CD4-positive, alpha-beta memory T cell (primary cell): Measurements from ENCODE around the gene HILPDA. TPM values are rescaled to one million over a fixed set of nuclear protein-coding genes. Genes with fewer than 3 reads are reported as not detected.
"Not testable (repeated sequence)": the region's sequence is repeated elsewhere in the genome, so short reads cannot be mapped to it uniquely, and the experiment has no call there.

Source experiments
- CTCF ChIA-PET: fragments of 350-600 bp; sonication (Branson Sonifier 250); formaldehyde crosslinking; loops from one replicate; lab custom pipeline; 2021; ENCODE audit warnings: inconsistent platforms; ENCODE audit not compliant: partially characterized antibody; lab: Charles Lee
- POLR2A ChIA-PET: fragments of 350-600 bp; sonication (Branson Sonifier 250); formaldehyde crosslinking; loops from one replicate; lab custom pipeline; 2021; ENCODE audit not compliant: partially characterized antibody; lab: Charles Lee
- DNase-seq, 5 donors: peaks; one replicate each; pipeline versions ENCODE4 v3.0.0 to v3.0.0-alpha.2; 2020 to 2022; ENCODE audit warnings: mixed read lengths in 1 of 5
- H3K27ac ChIP-seq: one replicate; pipeline ENCODE4 v1.7.0; 2013; ENCODE audit warnings: low read depth, low read length
- H3K27me3 ChIP-seq: 2 replicates; pipeline ENCODE4 v1.7.0; 2013; ENCODE audit warnings: mild to moderate bottlenecking, low read length, moderate library complexity; ENCODE audit not compliant: insufficient read depth
- H3K36me3 ChIP-seq: 2 replicates; pipeline ENCODE4 v1.7.0; 2013; ENCODE audit warnings: mild to moderate bottlenecking, low read length, moderate library complexity; ENCODE audit not compliant: insufficient read depth
- H3K4me1 ChIP-seq: 2 replicates; pipeline ENCODE4 v1.7.0; 2013; ENCODE audit warnings: mild to moderate bottlenecking, low read length, moderate library complexity; ENCODE audit not compliant: insufficient read depth
- H3K4me3 ChIP-seq, 2 donors: one replicate each; pipeline ENCODE4 v1.7.0; 2013; ENCODE audit warnings: low read length in 2 of 2, mild to moderate bottlenecking in 1 of 2
- H3K9me3 ChIP-seq, 2 donors: one replicate each; pipeline ENCODE4 v1.7.0; 2013; ENCODE audit warnings: low read length in 2 of 2, control low read depth in 1 of 2; ENCODE audit not compliant: control insufficient read depth in 1 of 2
- H3K27ac Mint-ChIP-seq, 7 donors: one replicate each; pipeline ENCODE4 v1.8.0; 2020 to 2021; ENCODE audit warnings: mixed read lengths in 7 of 7, mild to moderate bottlenecking in 6 of 7, inconsistent platforms in 3 of 7, moderate library complexity in 3 of 7
- H3K27me3 Mint-ChIP-seq, 2 donors: one replicate each; pipeline ENCODE4 v1.8.0; 2020 to 2021; ENCODE audit warnings: mixed read lengths in 2 of 2
- H3K36me3 Mint-ChIP-seq, 2 donors: one replicate each; pipeline ENCODE4 v1.8.0; 2020 to 2021; ENCODE audit warnings: mixed read lengths in 2 of 2, inconsistent platforms in 1 of 2, mild to moderate bottlenecking in 1 of 2
- H3K4me1 Mint-ChIP-seq, 4 donors: one replicate each; pipeline ENCODE4 v1.8.0; 2020 to 2021; ENCODE audit warnings: mixed read lengths in 4 of 4, mild to moderate bottlenecking in 1 of 4
- H3K4me3 Mint-ChIP-seq, 8 donors: one replicate each; pipeline ENCODE4 v1.8.0; 2020 to 2021; ENCODE audit warnings: mixed read lengths in 8 of 8, mild to moderate bottlenecking in 7 of 8, moderate library complexity in 6 of 8, inconsistent platforms in 3 of 8
- H3K9me3 Mint-ChIP-seq, 8 donors: one replicate each; pipeline ENCODE4 v1.8.0; 2020 to 2021; ENCODE audit warnings: mixed read lengths in 8 of 8, mild to moderate bottlenecking in 5 of 8, inconsistent platforms in 3 of 8, moderate library complexity in 1 of 8
- intact Hi-C: fragments of 100-400 bp; cut with micrococcal nuclease; formaldehyde crosslinking; loops from one replicate; pipeline ENCODE4 v1.15.1; 2023
- polyA plus RNA-seq, 2 donors: library from polyadenylated mRNA; unstranded; fragments of 300-500 nt; fragmentation: Illumina TruSeq; gene quantifications; one replicate each; pipeline ENCODE4 v1.2.3, GENCODE V29; 2021
- total RNA-seq, 2 experiments: library from RNA; stranded (reverse); gene quantifications; one replicate each; pipeline ENCODE4 v1.2.3, GENCODE V29; 2021

The HILPDA gene
- total and polyA plus RNA-seq, 4 experiments from 2014 or later = 2.4 to 4.5 (median 3.6) TPM

GRCh38 chr7:128476402-128477335 is 21.0 kb downstream of the HILPDA start, which contains the start of gene METTL2B:
Gene METTL2B, plus strand, starts transcription at chr7:128476748. Its CDS starts 18 bp downstream, at chr7:128476766.
- DNase-seq = peak; percentile 86 to 95 (median 88)
- Histone ChIP-seq H3K4me3 (peak within 1 kb of the TSS; percentile 47 to 70), H3K4me1 (peaks cover 11% of the 10 kb centered on the region), H3K27ac (peak within 1 kb of the TSS; percentile 83)
- POLR2A ChIA-PET = interaction anchor here (0.9 to 1.9 kb wide), 3 partner anchors 17 to 133 kb away, joined by 3 to 8 read pairs (median 3); partner anchors contain the start of gene RBM28
- not testable (repeated sequence) for H3K27me3 Mint-ChIP-seq, H3K9me3 ChIP-seq, H3K36me3 ChIP-seq, H3K27me3 ChIP-seq, H3K9me3 Mint-ChIP-seq
- Mint-ChIP-seq H3K36me3 (peaks cover 3 to 22% of the 10 kb centered on the region in 2 donors), H3K4me3 (peak within 1 kb of the TSS; percentile 97 to 99 (median 98)), H3K27ac (peak within 1 kb of the TSS; percentile 96 to 99 (median 98)), H3K4me1 (peaks cover 16 to 36% (median 24%) of the 10 kb centered on the region in 4 donors)
- CTCF ChIA-PET = interaction anchor here (1.1 to 3.8 kb wide), 5 partner anchors 16 to 407 kb away, joined by 4 to 32 read pairs (median 6); no protein-coding TSS in a partner anchor
- intact Hi-C loops = loop anchor here (1.0 to 5.0 kb wide), 4 partner anchors 21 to 407 kb away; partner anchors contain the start of genes HILPDA and RBM28

GRCh38 chr7:128477336-128477690 is 21.6 kb downstream of the HILPDA start:
- not testable (repeated sequence) for DNase-seq, H3K9me3 Mint-ChIP-seq, H3K36me3 ChIP-seq, H3K27me3 ChIP-seq, H3K27me3 Mint-ChIP-seq, H3K9me3 ChIP-seq
- Histone ChIP-seq H3K4me1 (peaks cover 11% of the 10 kb centered on the region), H3K27ac (peak overlapping the region; percentile 83), H3K4me3 (peak overlapping the region; percentile 47 to 70)
- intact Hi-C loops = loop anchor here (2.0 to 5.0 kb wide), 2 partner anchors 53 to 135 kb away; partner anchors contain the start of gene RBM28
- ChIA-PET POLR2A (interaction anchor here (1.9 kb wide), 1 partner anchor 133 kb away, joined by 8 read pairs; the partner anchor contains the start of gene RBM28), CTCF (interaction anchor here (1.5 to 3.8 kb wide), 3 partner anchors 16 to 61 kb away, joined by 4 to 32 read pairs (median 6); no protein-coding TSS in a partner anchor)
- H3K4me3 Mint-ChIP-seq = peak overlapping the region; percentile 97 to 99 (median 98)
- H3K27ac Mint-ChIP-seq = peak overlapping the region; percentile 96 to 99 (median 98)
- H3K4me1 Mint-ChIP-seq = peaks cover 16 to 36% (median 24%) of the 10 kb centered on the region in 4 donors
- H3K36me3 Mint-ChIP-seq = peaks cover 3 to 22% of the 10 kb centered on the region in 2 donors

GRCh38 chr7:128479082-128479481 is 23.4 kb downstream of the HILPDA start:
- Mint-ChIP-seq H3K4me3 (peak overlapping the region in 1 of 8 donors; percentile 7), H3K4me1 (peaks cover 16 to 36% (median 25%) of the 10 kb centered on the region in 4 donors), H3K27ac (peak overlapping the region in 2 of 7 donors; percentile 29 to 55), H3K36me3 (peaks cover 3 to 30% of the 10 kb centered on the region in 2 donors)
- CTCF ChIA-PET = interaction anchor here (0.9 kb wide), 1 partner anchor 18 kb away, joined by 3 read pairs; no protein-coding TSS in a partner anchor
- H3K36me3 ChIP-seq, H3K27ac ChIP-seq, H3K27me3 ChIP-seq, H3K27me3 Mint-ChIP-seq, H3K9me3 Mint-ChIP-seq, H3K9me3 ChIP-seq, POLR2A ChIA-PET, DNase-seq, H3K4me3 ChIP-seq: not testable (repeated sequence)
- intact Hi-C loops = loop anchor here (5.0 kb wide), 1 partner anchor 137 kb away; the partner anchor contains the start of gene RBM28
- H3K4me1 ChIP-seq = peaks cover 11% of the 10 kb centered on the region

GRCh38 chr7:128488134-128488533 is 32.5 kb downstream of the HILPDA start:
- H3K9me3 ChIP-seq, H3K27ac ChIP-seq, H3K4me3 Mint-ChIP-seq, H3K4me3 ChIP-seq, POLR2A ChIA-PET, H3K27ac Mint-ChIP-seq, H3K27me3 Mint-ChIP-seq, H3K4me1 Mint-ChIP-seq, H3K36me3 ChIP-seq, H3K9me3 Mint-ChIP-seq, CTCF ChIA-PET, H3K27me3 ChIP-seq, intact Hi-C loops, DNase-seq, H3K4me1 ChIP-seq: not testable (repeated sequence)
- H3K36me3 Mint-ChIP-seq = peaks cover 7 to 35% of the 10 kb centered on the region in 2 donors

GRCh38 chr7:128497405-128497804 is 41.7 kb downstream of the HILPDA start:
- Histone ChIP-seq H3K27me3 (no peaks in the 10 kb centered on the region), H3K36me3 (peaks cover 9% of the 10 kb centered on the region), H3K9me3 (no peaks in the 10 kb centered on the region), H3K27ac (no peak overlapping the region), H3K4me3 (no peak overlapping the region), H3K4me1 (no peaks in the 10 kb centered on the region)
- Mint-ChIP-seq H3K36me3 (peaks cover 29 to 54% of the 10 kb centered on the region in 2 donors), H3K27ac (no peak overlapping the region), H3K4me1 (no peaks in the 10 kb centered on the region), H3K9me3 (no peaks in the 10 kb centered on the region), H3K27me3 (no peaks in the 10 kb centered on the region), H3K4me3 (no peak overlapping the region)
- no peak for DNase-seq
- CTCF ChIA-PET = no interaction called here
- POLR2A ChIA-PET = no interaction called here
- intact Hi-C loops = no loop called here

GRCh38 chr7:128505416-128505815 is 49.7 kb downstream of the HILPDA start:
- H3K27ac ChIP-seq, H3K9me3 ChIP-seq, CTCF ChIA-PET, H3K27me3 Mint-ChIP-seq, H3K27ac Mint-ChIP-seq, intact Hi-C loops, H3K4me3 Mint-ChIP-seq, POLR2A ChIA-PET, H3K36me3 ChIP-seq, H3K9me3 Mint-ChIP-seq, H3K27me3 ChIP-seq, DNase-seq, H3K4me3 ChIP-seq: not testable (repeated sequence)
- peaks cover 18 to 28% of the 10 kb centered on the region in 2 donors for H3K36me3 Mint-ChIP-seq
- peaks cover 13% of the 10 kb centered on the region for H3K4me1 ChIP-seq
- peaks cover 9 to 31% (median 15%) of the 10 kb centered on the region in 4 donors for H3K4me1 Mint-ChIP-seq

GRCh38 chr7:128506819-128507218 is 51.1 kb downstream of the HILPDA start:
- Mint-ChIP-seq H3K27ac (peak overlapping the region; percentile 6 to 91 (median 58)), H3K36me3 (peaks cover 8 to 14% of the 10 kb centered on the region in 2 donors), H3K4me3 (peak overlapping the region; percentile 2 to 68 (median 59)), H3K4me1 (peaks cover 11 to 36% (median 17%) of the 10 kb centered on the region in 4 donors)
- H3K4me1 ChIP-seq = peaks cover 13% of the 10 kb centered on the region
- DNase-seq = peak in 4 of 5 donors; percentile 18 to 38 (median 34)
- H3K9me3 Mint-ChIP-seq, H3K4me3 ChIP-seq, H3K27ac ChIP-seq, H3K9me3 ChIP-seq, POLR2A ChIA-PET, intact Hi-C loops, H3K27me3 ChIP-seq, H3K27me3 Mint-ChIP-seq, H3K36me3 ChIP-seq: not testable (repeated sequence)
- CTCF ChIA-PET = interaction anchor here (1.0 kb wide), 1 partner anchor 32 kb away, joined by 3 read pairs; no protein-coding TSS in a partner anchor
